Measurements from ENCODE around the gene NR1H2.
"Not testable (repeated sequence)": the region's sequence is repeated elsewhere in the genome, so short reads cannot be mapped to it uniquely, and the experiment has no call there.

NR1H2 gene

GRCh38 chr19:50347089-50347581 lies 29.1 kb upstream of the NR1H2 start:
- not testable (repeated sequence) for DNase-seq

GRCh38 chr19:50349277-50350057 lies 26.8 kb upstream of the NR1H2 start:
- DNase-seq = no peak

- DNase-seq = no peak
Observed at GRCh38 chr19:50352242-50352641, 24.0 kb upstream of the NR1H2 start.

- not testable (repeated sequence) for DNase-seq
Observed at GRCh38 chr19:50353487-50353880, 22.8 kb upstream of the NR1H2 start.

- DNase-seq = no peak
Observed at GRCh38 chr19:50356691-50357177, 19.5 kb upstream of the NR1H2 start.

- DNase-seq = peak; percentile 48
Observed at GRCh38 chr19:50357178-50358100, 18.8 kb upstream of the NR1H2 start.

- DNase-seq = peak; percentile 51
Observed at GRCh38 chr19:50358483-50359327, 17.6 kb upstream of the NR1H2 start.

- no peak for DNase-seq
Observed at GRCh38 chr19:50359328-50359818, 16.9 kb upstream of the NR1H2 start.

- no peak for DNase-seq
Observed at GRCh38 chr19:50361290-50362029, 14.8 kb upstream of the NR1H2 start.

- DNase-seq = no peak
Observed at GRCh38 chr19:50362030-50362412, 14.2 kb upstream of the NR1H2 start.

GRCh38 chr19:50362656-50363424 lies 13.4 kb upstream of the NR1H2 start:
- no peak for DNase-seq

GRCh38 chr19:50365434-50366306 lies 10.6 kb upstream of the NR1H2 start, which contains the start of gene NAPSA:
NAPSA (minus strand) TSS chr19:50365639; CDS start chr19:50365621, 18 bp downstream.
- no peak for DNase-seq

- peak; percentile 86 for DNase-seq
Observed at GRCh38 chr19:50368649-50369570, 7.3 kb upstream of the NR1H2 start.

- DNase-seq = no peak
Observed at GRCh38 chr19:50371914-50372475, 4.3 kb upstream of the NR1H2 start.

- DNase-seq = no peak
Observed at GRCh38 chr19:50377051-50377461, 799 bp downstream of the NR1H2 start.

GRCh38 chr19:50377517-50377916 lies 1.3 kb downstream of the NR1H2 start:
- DNase-seq = no peak

GRCh38 chr19:50378169-50378862 lies 2.1 kb downstream of the NR1H2 start:
- DNase-seq = no peak

- no peak for DNase-seq
Observed at GRCh38 chr19:50378863-50379236, 2.6 kb downstream of the NR1H2 start.
